ENCODE results near the gene PDE3B.
"Not testable (repeated sequence)": the region's sequence is repeated elsewhere in the genome, so short reads cannot be mapped to it uniquely, and the experiment has no call there.

PDE3B gene

GRCh38 chr11:14650064-14650463 lies 6.5 kb downstream of the PDE3B start:
- H3K4me3 ChIP-seq (ENCODE audit: low read depth, low read length): no peak overlapping the region
- no peak for DNase-seq (ENCODE audit: low read depth)
- TF ChIP-seq CTCF (IDR thresholded peaks at IDR 0.05; ENCODE audit: low read depth, low read length, missing control alignments): no peak

- H3K4me3 ChIP-seq (ENCODE audit: low read depth, low read length): no peak overlapping the region
- no peak for DNase-seq (ENCODE audit: low read depth)
These were observed 9.5 kb downstream of the PDE3B start for GRCh38 chr11:14653090-14653489.

GRCh38 chr11:14655435-14655834 lies 11.8 kb downstream of the PDE3B start:
- no peak for DNase-seq (ENCODE audit: low read depth)
- H3K4me3 ChIP-seq (ENCODE audit: low read depth, low read length): no peak overlapping the region
- TF ChIP-seq CTCF (IDR thresholded peaks at IDR 0.05; ENCODE audit: low read depth, low read length, missing control alignments): no peak

More at GRCh38 chr11:14653090-14653489, 9.5 kb downstream of the PDE3B start:
- no peak for TF ChIP-seq CTCF (IDR thresholded peaks at IDR 0.05; ENCODE audit: low read depth, low read length, missing control alignments)

- TF ChIP-seq CTCF (IDR thresholded peaks at IDR 0.05; ENCODE audit: low read depth, low read length, missing control alignments): no peak
- H3K4me3 ChIP-seq (ENCODE audit: low read depth, low read length): no peak overlapping the region
- no peak for DNase-seq (ENCODE audit: low read depth)
These were observed 13.2 kb downstream of the PDE3B start for GRCh38 chr11:14656536-14657457.

- TF ChIP-seq CTCF (IDR thresholded peaks at IDR 0.05; ENCODE audit: low read depth, low read length, missing control alignments): no peak
These were observed 14.2 kb downstream of the PDE3B start for GRCh38 chr11:14657841-14658240.

GRCh38 chr11:14664926-14665325 lies 21.3 kb downstream of the PDE3B start:
- not testable (repeated sequence) for DNase-seq (ENCODE audit: low read depth); H3K4me3 ChIP-seq (ENCODE audit: low read depth, low read length)

More at GRCh38 chr11:14657841-14658240, 14.2 kb downstream of the PDE3B start:
- H3K4me3 ChIP-seq (ENCODE audit: low read depth, low read length): no peak overlapping the region
- no peak for DNase-seq (ENCODE audit: low read depth)

- not testable (repeated sequence) for H3K4me3 ChIP-seq (ENCODE audit: low read depth, low read length); DNase-seq (ENCODE audit: low read depth)
These were observed 23.7 kb downstream of the PDE3B start for GRCh38 chr11:14667329-14667728.

- H3K4me3 ChIP-seq (ENCODE audit: low read depth, low read length): no peak overlapping the region
- no peak for DNase-seq (ENCODE audit: low read depth)
- TF ChIP-seq CTCF (IDR thresholded peaks at IDR 0.05; ENCODE audit: low read depth, low read length, missing control alignments): no peak
These were observed 25.2 kb downstream of the PDE3B start for GRCh38 chr11:14668731-14669301.
